GM12878 (cell line): ENCODE data around the gene TOR2A. TPM values are rescaled to one million over a fixed set of nuclear protein-coding genes. Genes with fewer than 3 reads are reported as not detected.

Source experiments
- ATAC-seq: fragments of 200-7000 bp; cut with Tn5 transposase; 3 replicates; pipeline ENCODE4 v1.9.1; 2020; ENCODE audit warnings: mild to moderate bottlenecking, moderate library complexity
- BruUV-seq: library from RNA; stranded (reverse); fragments of 400-500 nt; replicated peaks from 2 replicates; lab custom pipeline; 2021; lab: Mats Ljungman, UMichigan
- CTCF ChIA-PET: fragments of 300-600 bp; sonication (Branson Sonifier 250); formaldehyde crosslinking; extraction: SDS; loops from one replicate; lab custom pipeline; 2021; ENCODE audit warnings: inconsistent platforms; lab: Yijun Ruan, JAX
- POLR2A ChIA-PET: fragments of 350-600 bp; formaldehyde crosslinking; extraction: SDS; loops from one replicate; lab custom pipeline; 2021; ENCODE audit warnings: inconsistent platforms; lab: Charles Lee
- RAD21 ChIA-PET: fragments of 300-600 bp; sonication (Branson Sonifier 250); formaldehyde crosslinking; loops from one replicate; lab custom pipeline; 2023; ENCODE audit warnings: antibody characterized with exemption; ENCODE audit not compliant: unreplicated experiment; lab: Charles Lee
- SMC1A ChIA-PET: fragments of 300-600 bp; sonication (Branson Sonifier 250); formaldehyde crosslinking; loops from one replicate; lab custom pipeline; 2023; ENCODE audit not compliant: unreplicated experiment, uncharacterized antibody; lab: Charles Lee
- DNase-seq: peaks from one replicate; pipeline ENCODE4 v3.0.0-alpha.2; 2011; ENCODE audit warnings: low read depth, low spot score
- FAIRE-seq: peaks from 3 replicates; lab custom pipeline; 2011; peaks lifted over from hg19 to GRCh38; lab: Jason Lieb, UNC
- H2AFZ ChIP-seq: 2 replicates; pipeline ENCODE4 v1.6.0; 2011; ENCODE audit warnings: low read depth, low read length, control low read depth; ENCODE audit not compliant: control insufficient read depth
- H3K27ac ChIP-seq: 2 replicates; pipeline ENCODE4 v1.5.1; 2011; ENCODE audit warnings: control low read depth; ENCODE audit not compliant: control insufficient read depth, insufficient read depth
- H3K27me3 ChIP-seq, 2 experiments: replicated peaks in 1 of 2; 2 replicates each; pipeline versions ENCODE4 v1.6.0 to v1.6.1; 2011; ENCODE audit warnings: low read length in 1 of 2; ENCODE audit not compliant: control insufficient read depth in 2 of 2, insufficient read depth in 2 of 2
- H3K36me3 ChIP-seq, 2 experiments: 2 replicates each; pipeline ENCODE4 v1.5.1; 2011; ENCODE audit warnings: low read length in 1 of 2; ENCODE audit not compliant: control insufficient read depth in 2 of 2, insufficient read depth in 2 of 2
- H3K4me1 ChIP-seq: 2 replicates; pipeline ENCODE4 v1.6.1; 2011; ENCODE audit warnings: mild to moderate bottlenecking, low read length, moderate library complexity, mixed read lengths; ENCODE audit not compliant: control insufficient read depth, insufficient read depth
- H3K4me2 ChIP-seq: 2 replicates; pipeline ENCODE4 v1.6.0; 2011; ENCODE audit warnings: control low read depth; ENCODE audit not compliant: control insufficient read depth, insufficient read depth
- H3K4me3 ChIP-seq: fragments of 200-600 bp; sonication (generic); 2 replicates; pipeline ENCODE4 v1.5.1; 2016
- H3K79me2 ChIP-seq: 2 replicates; pipeline ENCODE4 v1.6.0; 2011; ENCODE audit warnings: low read length; ENCODE audit not compliant: control insufficient read depth, insufficient read depth
- H3K9ac ChIP-seq: 2 replicates; pipeline ENCODE4 v1.8.0; 2011; ENCODE audit warnings: low read length, control low read depth, mixed read lengths; ENCODE audit not compliant: control insufficient read depth, insufficient read depth
- H3K9me3 ChIP-seq: replicated peaks from 3 replicates; pipeline ENCODE4 v1.5.1; 2011; ENCODE audit warnings: mild to moderate bottlenecking, low read length; ENCODE audit not compliant: control insufficient read depth, insufficient read depth
- H4K20me1 ChIP-seq: 2 replicates; pipeline ENCODE4 v1.6.0; 2011; ENCODE audit not compliant: control insufficient read depth, insufficient read depth
- HDGF ChIP-seq: fragments of 450-650 bp; IDR thresholded peaks from 2 replicates; pipeline ENCODE4 v1.6.1; 2016; ENCODE audit warnings: antibody characterized with exemption
- RBBP5 ChIP-seq: fragments of 200-600 bp; sonication (generic); conservative IDR thresholded peaks from 2 replicates; pipeline ENCODE4 v1.6.1; 2016
- TAF1 ChIP-seq: IDR thresholded peaks from 2 replicates; pipeline ENCODE4 v1.6.1; 2011; ENCODE audit warnings: mild to moderate bottlenecking, low read depth, low read length, borderline replicate concordance
- TBL1XR1 ChIP-seq: IDR thresholded peaks from 2 replicates; pipeline ENCODE4 v1.6.1; 2012; ENCODE audit warnings: low read depth, low read length, improper control_type of control experiment
- ZNF207 ChIP-seq: fragments of 450-650 bp; IDR thresholded peaks from 2 replicates; pipeline ENCODE4 v1.6.1; 2014; ENCODE audit warnings: antibody characterized with exemption, mild to moderate bottlenecking, borderline replicate concordance
- WGBS: methylation state at CpG from one replicate; pipeline ENCODE4 v1.1.6; 2016; ENCODE audit warnings: low lambda C conversion rate; ENCODE audit not compliant: insufficient replicate concordance, insufficient coverage; ENCODE audit errors: missing lambda C conversion rate; 5-methylcytosine and 5-hydroxymethylcytosine counted together
- in situ Hi-C: fragments of 300-500 bp; cut with MboI; formaldehyde crosslinking; loops from 9 replicates; pipeline ENCODE4 v1.14.3; 2018; ENCODE audit warnings: mixed read lengths
- intact Hi-C: fragments of 100-400 bp; cut with micrococcal nuclease; formaldehyde crosslinking; loops from one replicate; pipeline ENCODE4 v1.14.2; 2022; ENCODE audit not compliant: unreplicated experiment
- polyA plus RNA-seq, 11 experiments: library from polyadenylated mRNA; depleted of rRNA in 4 of 11; unstranded in 6 of 11; stranded (reverse) in 5 of 11; fragments of >200 nt; fragmentation: Nextera tagmentation in 4 of 11; fragmentation: Illumina TruSeq in 1 of 11; extraction: Ambion mirVana in 4 of 11; extraction: Trizol in 1 of 11; gene quantifications; 1 replicate in 1 of 11; 2 replicates in 10 of 11; pipeline versions ENCODE4 v1.2.1 to v1.2.3, GENCODE V29; 2011 to 2016; ENCODE audit warnings: inconsistent platforms in 2 of 11, missing spikeins in 2 of 11, low read depth in 1 of 11
- total RNA-seq, 4 experiments: library from RNA; depleted of rRNA in 3 of 4; stranded (reverse); fragments of >200 nt in 3 of 4; fragmentation: Illumina TruSeq in 1 of 4; extraction: Trizol in 1 of 4; gene quantifications; 2 replicates each; pipeline versions ENCODE4 v1.2.1 to v1.2.3, GENCODE V29; 2013 to 2021
- TF ChIP-seq, protein P1 (sequence below): IDR thresholded peaks from 2 replicates; pipeline ENCODE4 v1.6.1; 2011; ENCODE audit warnings: low read depth, mild to moderate bottlenecking, low read length, moderate library complexity, borderline replicate concordance; ENCODE audit errors: extremely low read depth

TOR2A gene
- total and polyA plus RNA-seq, 10 of the 15 experiments (the other 5 are each of a cell fraction or from before 2014, with no cell fraction given): 0.52 to 23.7 (median 8.5) TPM

DNA sequence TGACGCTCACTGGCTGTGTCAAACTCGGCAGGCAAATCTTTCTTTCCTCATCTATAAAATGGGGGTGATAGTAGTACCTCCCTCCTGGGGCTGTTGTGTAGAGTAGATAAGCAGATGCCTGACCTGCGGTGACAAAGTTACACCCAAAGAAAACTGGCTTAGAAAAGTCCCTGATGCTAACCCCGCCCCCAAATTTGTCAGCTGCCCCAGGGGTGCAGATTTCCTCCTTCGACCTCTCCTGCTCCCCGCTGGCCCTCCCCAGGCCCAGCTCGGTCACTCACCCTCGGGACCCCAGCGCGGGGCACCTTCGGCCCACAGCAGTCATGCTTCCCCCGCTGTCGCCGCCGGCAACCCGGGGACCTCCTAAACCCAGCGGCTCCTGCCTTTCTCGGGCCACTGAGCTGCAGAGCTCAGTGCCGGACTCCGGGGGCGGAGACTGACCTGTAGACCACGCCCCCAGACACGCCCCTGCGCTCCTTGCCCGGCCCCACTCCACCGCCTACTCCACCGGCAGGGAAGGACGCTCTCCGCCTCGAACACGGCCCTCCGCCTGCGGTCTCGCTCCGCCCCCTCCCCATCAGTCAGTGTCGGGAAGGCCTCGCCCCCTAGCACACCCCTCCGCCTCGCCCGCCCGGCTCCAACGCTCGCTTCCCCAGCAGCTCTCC lies 35.9 kb upstream of the TOR2A start (continued):
- TF ChIP-seq, protein P1, sequence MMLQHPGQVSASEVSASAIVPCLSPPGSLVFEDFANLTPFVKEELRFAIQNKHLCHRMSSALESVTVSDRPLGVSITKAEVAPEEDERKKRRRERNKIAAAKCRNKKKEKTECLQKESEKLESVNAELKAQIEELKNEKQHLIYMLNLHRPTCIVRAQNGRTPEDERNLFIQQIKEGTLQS: no peak
- TF ChIP-seq ZNF207: 0 out of 2 replicates have a peak, but pooled peaks have one; percentile 62
- TF ChIP-seq HDGF: peak; percentile 100

DNA sequence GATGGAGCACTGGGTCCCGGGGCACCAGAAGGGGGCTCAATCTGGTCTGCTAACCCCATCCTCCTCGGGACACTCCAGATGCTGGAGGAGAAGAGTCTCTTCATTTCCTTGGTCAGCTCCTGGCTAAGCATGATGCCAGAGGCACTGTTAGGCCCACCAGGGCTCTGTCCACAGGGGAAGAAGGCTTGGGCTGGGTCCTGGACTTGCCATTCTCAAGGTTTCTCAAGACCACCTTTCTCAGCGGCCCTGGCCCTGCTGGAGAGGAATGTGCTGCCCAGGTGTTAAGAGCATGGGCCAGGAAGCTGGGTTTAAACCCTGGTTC lies 35.5 kb upstream of the TOR2A start:
- 14% methylated on average over 3 of the region's 3 CpGs for WGBS
- DNase-seq (no peak), ATAC-seq (no peak), FAIRE-seq (no peak)
- H3K4me2 ChIP-seq: peak overlapping the region; percentile 65
- peak overlapping the region; percentile 23; the same call in 1 of the 2 replicates for H3K27ac ChIP-seq
- no peak overlapping the region for H2AFZ ChIP-seq
- peak overlapping the region; percentile 79 for H3K4me3 ChIP-seq
- H3K27me3 ChIP-seq: no peaks in the 10 kb centered on the region
- H4K20me1 ChIP-seq: peaks cover 3% of the 10 kb centered on the region; the same call in 1 of the 2 replicates
- TF ChIP-seq RBBP5: no peak
- TF ChIP-seq TAF1: 0 out of 2 replicates have a peak, but pooled peaks have one; percentile 13
- no peak for TF ChIP-seq TBL1XR1
- ChIA-PET RAD21 (interaction anchor here (0.6 to 7.6 kb wide), 10 partner anchors 9 to 225 kb away, joined by 3 to 61 read pairs (median 7); partner anchors contain the start of genes CDK9 and TOR2A), CTCF (interaction anchor here (0.9 to 9.2 kb wide), 9 partner anchors 8 to 146 kb away, joined by 3 to 75 read pairs (median 8); partner anchors contain the start of genes CDK9, SH2D3C, ST6GALNAC4 and TOR2A), POLR2A (interaction anchor here (0.6 to 3.6 kb wide), 13 partner anchors 9 to 329 kb away, joined by 3 to 42 read pairs (median 6); partner anchors contain the start of genes CDK9, FPGS, ST6GALNAC4 and TOR2A), SMC1A (interaction anchor here (0.8 to 1.9 kb wide), 7 partner anchors 9 to 151 kb away, joined by 3 to 26 read pairs (median 5); partner anchors contain the start of genes CDK9 and TOR2A)
- no peaks in the 10 kb centered on the region for H3K9me3 ChIP-seq
- in situ Hi-C loops: no loop called here
- H3K36me3 ChIP-seq: peaks cover 5 to 34% of the 10 kb centered on the region in 2 experiments
- H3K79me2 ChIP-seq: peaks cover 13% of the 10 kb centered on the region
- peak overlapping the region; percentile 21 for H3K9ac ChIP-seq
- peaks cover 24% of the 10 kb centered on the region for H3K4me1 ChIP-seq
- intact Hi-C loops: no loop called here
- BruUV-seq: no TSS peak
